HEK293 (cell line): ENCODE results near the gene GOLIM4.

Source experiments
- GFI1B ChIP-seq: fragments of 450-650 bp; formaldehyde crosslinking; IDR thresholded peaks from 2 replicates; pipeline ENCODE4 v1.5.1; 2016; ENCODE audit warnings: missing biosample characterization, missing genetic modification characterization
- ZSCAN16 ChIP-seq: fragments of 450-650 bp; formaldehyde crosslinking; IDR thresholded peaks from 2 replicates; pipeline ENCODE4 v1.5.1; 2016; ENCODE audit warnings: missing biosample characterization, missing genetic modification characterization
- ZXDB ChIP-seq: fragments of 450-650 bp; formaldehyde crosslinking; IDR thresholded peaks from 2 replicates; pipeline ENCODE4 v1.5.1; 2016; ENCODE audit warnings: missing biosample characterization, missing genetic modification characterization
- TF ChIP-seq, protein P1 (sequence below): fragments of 450-650 bp; formaldehyde crosslinking; IDR thresholded peaks from 2 replicates; pipeline ENCODE4 v1.5.1; 2016; ENCODE audit warnings: missing biosample characterization, missing genetic modification characterization
- TF ChIP-seq, protein P2 (sequence below): fragments of 450-650 bp; formaldehyde crosslinking; IDR thresholded peaks from 2 replicates; pipeline ENCODE4 v1.5.1; 2016; ENCODE audit warnings: missing biosample characterization, missing genetic modification characterization
- TF ChIP-seq, protein P3 (sequence below): fragments of 450-650 bp; formaldehyde crosslinking; IDR thresholded peaks from 2 replicates; pipeline ENCODE4 v1.5.1; 2016; ENCODE audit warnings: missing biosample characterization, missing genetic modification characterization
- TF ChIP-seq, protein P4 (sequence below): fragments of 450-650 bp; formaldehyde crosslinking; IDR thresholded peaks from 2 replicates; pipeline ENCODE4 v1.5.1; 2016; ENCODE audit warnings: missing biosample characterization, missing genetic modification characterization, low read depth

DNA sequence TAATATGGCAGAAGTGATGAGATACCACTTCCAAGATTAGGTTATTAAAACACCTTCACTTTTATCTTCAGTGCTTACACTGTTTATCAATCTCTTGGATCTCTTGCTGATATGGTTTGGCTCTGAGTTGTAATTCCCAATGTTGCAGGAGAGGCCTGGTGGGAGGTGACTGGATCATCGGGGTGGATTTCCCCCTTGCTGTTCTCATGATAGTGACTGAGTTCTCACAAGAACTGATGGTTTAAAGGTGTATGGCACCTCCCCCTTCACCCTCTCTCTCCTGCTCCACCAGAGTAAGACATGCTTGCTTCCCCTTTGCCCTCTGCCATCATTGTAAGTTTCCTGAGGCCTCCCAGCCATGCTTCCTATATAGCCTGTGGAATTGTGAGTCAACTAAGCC, 11.8 kb downstream of the GOLIM4 start:
- TF ChIP-seq, protein P1, sequence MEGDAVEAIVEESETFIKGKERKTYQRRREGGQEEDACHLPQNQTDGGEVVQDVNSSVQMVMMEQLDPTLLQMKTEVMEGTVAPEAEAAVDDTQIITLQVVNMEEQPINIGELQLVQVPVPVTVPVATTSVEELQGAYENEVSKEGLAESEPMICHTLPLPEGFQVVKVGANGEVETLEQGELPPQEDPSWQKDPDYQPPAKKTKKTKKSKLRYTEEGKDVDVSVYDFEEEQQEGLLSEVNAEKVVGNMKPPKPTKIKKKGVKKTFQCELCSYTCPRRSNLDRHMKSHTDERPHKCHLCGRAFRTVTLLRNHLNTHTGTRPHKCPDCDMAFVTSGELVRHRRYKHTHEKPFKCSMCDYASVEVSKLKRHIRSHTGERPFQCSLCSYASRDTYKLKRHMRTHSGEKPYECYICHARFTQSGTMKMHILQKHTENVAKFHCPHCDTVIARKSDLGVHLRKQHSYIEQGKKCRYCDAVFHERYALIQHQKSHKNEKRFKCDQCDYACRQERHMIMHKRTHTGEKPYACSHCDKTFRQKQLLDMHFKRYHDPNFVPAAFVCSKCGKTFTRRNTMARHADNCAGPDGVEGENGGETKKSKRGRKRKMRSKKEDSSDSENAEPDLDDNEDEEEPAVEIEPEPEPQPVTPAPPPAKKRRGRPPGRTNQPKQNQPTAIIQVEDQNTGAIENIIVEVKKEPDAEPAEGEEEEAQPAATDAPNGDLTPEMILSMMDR (tag by site-specific recombination) = no peak
- TF ChIP-seq GFI1B = no peak
- TF ChIP-seq ZSCAN16 (tag by site-specific recombination) = no peak
- TF ChIP-seq, protein P2, sequence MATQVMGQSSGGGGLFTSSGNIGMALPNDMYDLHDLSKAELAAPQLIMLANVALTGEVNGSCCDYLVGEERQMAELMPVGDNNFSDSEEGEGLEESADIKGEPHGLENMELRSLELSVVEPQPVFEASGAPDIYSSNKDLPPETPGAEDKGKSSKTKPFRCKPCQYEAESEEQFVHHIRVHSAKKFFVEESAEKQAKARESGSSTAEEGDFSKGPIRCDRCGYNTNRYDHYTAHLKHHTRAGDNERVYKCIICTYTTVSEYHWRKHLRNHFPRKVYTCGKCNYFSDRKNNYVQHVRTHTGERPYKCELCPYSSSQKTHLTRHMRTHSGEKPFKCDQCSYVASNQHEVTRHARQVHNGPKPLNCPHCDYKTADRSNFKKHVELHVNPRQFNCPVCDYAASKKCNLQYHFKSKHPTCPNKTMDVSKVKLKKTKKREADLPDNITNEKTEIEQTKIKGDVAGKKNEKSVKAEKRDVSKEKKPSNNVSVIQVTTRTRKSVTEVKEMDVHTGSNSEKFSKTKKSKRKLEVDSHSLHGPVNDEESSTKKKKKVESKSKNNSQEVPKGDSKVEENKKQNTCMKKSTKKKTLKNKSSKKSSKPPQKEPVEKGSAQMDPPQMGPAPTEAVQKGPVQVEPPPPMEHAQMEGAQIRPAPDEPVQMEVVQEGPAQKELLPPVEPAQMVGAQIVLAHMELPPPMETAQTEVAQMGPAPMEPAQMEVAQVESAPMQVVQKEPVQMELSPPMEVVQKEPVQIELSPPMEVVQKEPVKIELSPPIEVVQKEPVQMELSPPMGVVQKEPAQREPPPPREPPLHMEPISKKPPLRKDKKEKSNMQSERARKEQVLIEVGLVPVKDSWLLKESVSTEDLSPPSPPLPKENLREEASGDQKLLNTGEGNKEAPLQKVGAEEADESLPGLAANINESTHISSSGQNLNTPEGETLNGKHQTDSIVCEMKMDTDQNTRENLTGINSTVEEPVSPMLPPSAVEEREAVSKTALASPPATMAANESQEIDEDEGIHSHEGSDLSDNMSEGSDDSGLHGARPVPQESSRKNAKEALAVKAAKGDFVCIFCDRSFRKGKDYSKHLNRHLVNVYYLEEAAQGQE (tag by site-specific recombination) = no peak
- TF ChIP-seq, protein P3, sequence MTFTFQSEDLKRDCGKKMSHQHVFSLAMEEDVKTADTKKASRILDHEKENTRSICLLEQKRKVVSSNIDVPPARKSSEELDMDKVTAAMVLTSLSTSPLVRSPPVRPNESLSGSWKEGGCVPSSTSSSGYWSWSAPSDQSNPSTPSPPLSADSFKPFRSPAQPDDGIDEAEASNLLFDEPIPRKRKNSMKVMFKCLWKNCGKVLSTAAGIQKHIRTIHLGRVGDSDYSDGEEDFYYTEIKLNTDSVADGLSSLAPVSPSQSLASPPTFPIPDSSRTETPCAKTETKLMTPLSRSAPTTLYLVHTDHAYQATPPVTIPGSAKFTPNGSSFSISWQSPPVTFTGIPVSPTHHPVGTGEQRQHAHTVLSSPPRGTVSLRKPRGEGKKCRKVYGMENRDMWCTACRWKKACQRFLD = no peak
- TF ChIP-seq, protein P4, sequence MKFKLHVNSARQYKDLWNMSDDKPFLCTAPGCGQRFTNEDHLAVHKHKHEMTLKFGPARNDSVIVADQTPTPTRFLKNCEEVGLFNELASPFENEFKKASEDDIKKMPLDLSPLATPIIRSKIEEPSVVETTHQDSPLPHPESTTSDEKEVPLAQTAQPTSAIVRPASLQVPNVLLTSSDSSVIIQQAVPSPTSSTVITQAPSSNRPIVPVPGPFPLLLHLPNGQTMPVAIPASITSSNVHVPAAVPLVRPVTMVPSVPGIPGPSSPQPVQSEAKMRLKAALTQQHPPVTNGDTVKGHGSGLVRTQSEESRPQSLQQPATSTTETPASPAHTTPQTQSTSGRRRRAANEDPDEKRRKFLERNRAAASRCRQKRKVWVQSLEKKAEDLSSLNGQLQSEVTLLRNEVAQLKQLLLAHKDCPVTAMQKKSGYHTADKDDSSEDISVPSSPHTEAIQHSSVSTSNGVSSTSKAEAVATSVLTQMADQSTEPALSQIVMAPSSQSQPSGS (tag by site-specific recombination) = no peak
- TF ChIP-seq ZXDB = no peak
